ENCODE measurements around the gene OGA.

DNA sequence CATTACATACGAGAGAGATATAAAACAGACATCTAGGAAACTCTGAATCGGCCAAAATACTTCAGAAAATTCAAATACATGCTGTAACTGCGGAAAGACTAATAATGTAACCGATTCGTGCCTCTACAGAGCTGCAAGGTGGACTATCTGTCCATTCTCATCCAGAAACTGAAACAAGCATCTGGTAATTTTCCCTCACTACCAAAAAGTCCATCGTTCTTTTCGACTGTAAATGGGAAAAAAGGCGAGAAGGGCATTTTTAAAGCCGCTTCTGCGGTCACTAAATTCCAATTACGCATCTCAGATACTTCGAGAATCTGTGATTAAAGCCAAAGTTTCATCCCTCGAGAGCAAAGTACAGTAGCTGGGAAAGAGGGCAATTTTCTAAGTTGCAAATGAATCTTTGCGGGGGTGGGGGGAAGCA lies 1.3 kb downstream of the OGA start:
- TF ChIP-seq, protein P1, sequence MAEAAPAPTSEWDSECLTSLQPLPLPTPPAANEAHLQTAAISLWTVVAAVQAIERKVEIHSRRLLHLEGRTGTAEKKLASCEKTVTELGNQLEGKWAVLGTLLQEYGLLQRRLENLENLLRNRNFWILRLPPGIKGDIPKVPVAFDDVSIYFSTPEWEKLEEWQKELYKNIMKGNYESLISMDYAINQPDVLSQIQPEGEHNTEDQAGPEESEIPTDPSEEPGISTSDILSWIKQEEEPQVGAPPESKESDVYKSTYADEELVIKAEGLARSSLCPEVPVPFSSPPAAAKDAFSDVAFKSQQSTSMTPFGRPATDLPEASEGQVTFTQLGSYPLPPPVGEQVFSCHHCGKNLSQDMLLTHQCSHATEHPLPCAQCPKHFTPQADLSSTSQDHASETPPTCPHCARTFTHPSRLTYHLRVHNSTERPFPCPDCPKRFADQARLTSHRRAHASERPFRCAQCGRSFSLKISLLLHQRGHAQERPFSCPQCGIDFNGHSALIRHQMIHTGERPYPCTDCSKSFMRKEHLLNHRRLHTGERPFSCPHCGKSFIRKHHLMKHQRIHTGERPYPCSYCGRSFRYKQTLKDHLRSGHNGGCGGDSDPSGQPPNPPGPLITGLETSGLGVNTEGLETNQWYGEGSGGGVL (tag by site-specific recombination; IDR thresholded peaks at IDR 0.05) = no peak
- TF ChIP-seq, protein P2, sequence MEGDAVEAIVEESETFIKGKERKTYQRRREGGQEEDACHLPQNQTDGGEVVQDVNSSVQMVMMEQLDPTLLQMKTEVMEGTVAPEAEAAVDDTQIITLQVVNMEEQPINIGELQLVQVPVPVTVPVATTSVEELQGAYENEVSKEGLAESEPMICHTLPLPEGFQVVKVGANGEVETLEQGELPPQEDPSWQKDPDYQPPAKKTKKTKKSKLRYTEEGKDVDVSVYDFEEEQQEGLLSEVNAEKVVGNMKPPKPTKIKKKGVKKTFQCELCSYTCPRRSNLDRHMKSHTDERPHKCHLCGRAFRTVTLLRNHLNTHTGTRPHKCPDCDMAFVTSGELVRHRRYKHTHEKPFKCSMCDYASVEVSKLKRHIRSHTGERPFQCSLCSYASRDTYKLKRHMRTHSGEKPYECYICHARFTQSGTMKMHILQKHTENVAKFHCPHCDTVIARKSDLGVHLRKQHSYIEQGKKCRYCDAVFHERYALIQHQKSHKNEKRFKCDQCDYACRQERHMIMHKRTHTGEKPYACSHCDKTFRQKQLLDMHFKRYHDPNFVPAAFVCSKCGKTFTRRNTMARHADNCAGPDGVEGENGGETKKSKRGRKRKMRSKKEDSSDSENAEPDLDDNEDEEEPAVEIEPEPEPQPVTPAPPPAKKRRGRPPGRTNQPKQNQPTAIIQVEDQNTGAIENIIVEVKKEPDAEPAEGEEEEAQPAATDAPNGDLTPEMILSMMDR (tag by site-specific recombination; IDR thresholded peaks at IDR 0.05) = no peak
- no peak for TF ChIP-seq ZFP37 (tag by site-specific recombination; IDR thresholded peaks at IDR 0.05)
- TF ChIP-seq ZNF514 (tag by site-specific recombination; IDR thresholded peaks at IDR 0.05) = no peak
- no peak for TF ChIP-seq YY1 (tag by site-specific recombination; IDR thresholded peaks at IDR 0.05)
- no peak for TF ChIP-seq ZNF350 (tag by site-specific recombination; IDR thresholded peaks at IDR 0.05)
- no peak for TF ChIP-seq ZBTB7A (tag by site-specific recombination; IDR thresholded peaks at IDR 0.05; ENCODE audit: low read depth)
- no peak for TF ChIP-seq ZNF274 (IDR thresholded peaks at IDR 0.05; ENCODE audit: low read length)
- TF ChIP-seq ZNF274 (tag by site-specific recombination; IDR thresholded peaks at IDR 0.05; ENCODE audit: borderline replicate concordance) = no peak
- no peak for TF ChIP-seq ZSCAN18 (tag by site-specific recombination; IDR thresholded peaks at IDR 0.05)
- no peak for TF ChIP-seq ZNF121 (tag by site-specific recombination; IDR thresholded peaks at IDR 0.05)
